Kidney (tissue), 14 donors: Measurements from ENCODE around the gene RSPO3. TPM values are rescaled to one million over a fixed set of nuclear protein-coding genes. Genes with fewer than 3 reads are reported as not detected.

Experiments used
- DNase-seq, 5 donors: peaks; one replicate each; pipeline ENCODE4 v3.0.0-alpha.2; 2013 to 2020
- FAIRE-seq: peaks from 2 replicates; lab custom pipeline; 2012; peaks lifted over from hg19 to GRCh38; lab: Jason Lieb, UNC
- H3K27ac ChIP-seq, 2 donors: one replicate each; pipeline ENCODE4 v1.7.0; 2013; ENCODE audit warnings: low read depth in 2 of 2, low read length in 2 of 2, inconsistent platforms in 1 of 2
- H3K27me3 ChIP-seq: one replicate; pipeline ENCODE4 v1.7.1; 2013; ENCODE audit warnings: low read length, inconsistent platforms; ENCODE audit not compliant: control insufficient read depth, insufficient read depth
- H3K36me3 ChIP-seq, 3 donors: one replicate each; pipeline versions ENCODE4 v1.7.0 to v1.7.1; 2013; ENCODE audit warnings: low read length in 3 of 3, control low read depth in 1 of 3, inconsistent platforms in 1 of 3; ENCODE audit not compliant: insufficient read depth in 3 of 3, control insufficient read depth in 2 of 3
- H3K4me1 ChIP-seq, 3 donors: one replicate each; pipeline versions ENCODE4 v1.7.0 to v1.7.1; 2013; ENCODE audit warnings: low read length in 3 of 3, inconsistent platforms in 1 of 3, low read depth in 1 of 3; ENCODE audit not compliant: control insufficient read depth in 2 of 3, insufficient read depth in 2 of 3
- H3K4me3 ChIP-seq, 3 donors: one replicate each; pipeline versions ENCODE4 v1.7.0 to v1.8.1; 2013; ENCODE audit warnings: low read length in 3 of 3, control low read depth in 1 of 3, inconsistent platforms in 1 of 3
- H3K9ac ChIP-seq, 3 donors: one replicate each; pipeline versions ENCODE4 v1.7.0 to v1.7.1; 2013; ENCODE audit warnings: low read length in 3 of 3, control low read depth in 1 of 3, inconsistent platforms in 1 of 3
- H3K9me3 ChIP-seq, 3 donors: one replicate each; pipeline versions ENCODE4 v1.7.0 to v1.7.1; 2013; ENCODE audit warnings: low read length in 3 of 3, control low read depth in 1 of 3, inconsistent platforms in 1 of 3; ENCODE audit not compliant: control insufficient read depth in 2 of 3, insufficient read depth in 1 of 3
- CTCF ChIP-seq: IDR thresholded peaks from 3 replicates; pipeline ENCODE4 v1.5.1; 2012; ENCODE audit warnings: mild to moderate bottlenecking, moderate library complexity, borderline replicate concordance; ENCODE audit not compliant: insufficient read depth; ENCODE audit errors: extremely low read depth
- intact Hi-C: fragments of 100-400 bp; cut with DNase I; formaldehyde crosslinking; loops from one replicate; pipeline ENCODE4 v1.11.1; 2022
- polyA plus RNA-seq: library from polyadenylated mRNA; stranded (reverse); fragments of 350-450 nt; fragmentation: Illumina TruSeq; extraction: RNeasy Lipid Tissue Mini Kit (QIAGEN cat#74804); gene quantifications from one replicate; pipeline ENCODE4 v1.2.3, GENCODE V29; 2014; ENCODE audit warnings: low read depth, low replicate concordance; ENCODE audit not compliant: insufficient read depth
- total RNA-seq: library from RNA; stranded (reverse); fragmentation: NEBNext Ultra II Directional; extraction: Animal tissue kit (Norgen Biotek cat#: 25700); gene quantifications from one replicate; pipeline ENCODE4 v1.2.1, GENCODE V29; 2021
- donor health status: control.
- donor health status: control.
- donor health status: control.
- donor health status: control.
- donor health status: control.
- donor health status: DM: yes; HTN: yes; CAD: no.
- donor health status: Normal renal cell carcinoma (clear cell type).

RSPO3 gene
- total and polyA plus RNA-seq, 2 donors from 2014 or later, result 1.2 to 8.9 TPM

- TF ChIP-seq CTCF, result no peak
Observed at GRCh38 chr6:127154509-127154908, 36.0 kb downstream of the RSPO3 start.

GRCh38 chr6:127160484-127160883, 42.0 kb downstream of the RSPO3 start:
- FAIRE-seq (no peak), DNase-seq (no peak)
- intact Hi-C loops, result no loop called here
- H3K27me3 ChIP-seq, result no peaks in the 10 kb centered on the region
- H3K9ac ChIP-seq, result no peak overlapping the region
- no peaks in the 10 kb centered on the region for H3K36me3 ChIP-seq
- H3K27ac ChIP-seq, result no peak overlapping the region
- H3K9me3 ChIP-seq, result no peaks in the 10 kb centered on the region
- no peak overlapping the region for H3K4me3 ChIP-seq
- TF ChIP-seq CTCF, result no peak
- H3K4me1 ChIP-seq, result no peaks in the 10 kb centered on the region

More at GRCh38 chr6:127154509-127154908, 36.0 kb downstream of the RSPO3 start:
- H3K9me3 ChIP-seq, result no peaks in the 10 kb centered on the region
- no peak overlapping the region for H3K4me3 ChIP-seq
- no peak for DNase-seq
- H3K27ac ChIP-seq, result no peak overlapping the region
- intact Hi-C loops, result no loop called here
- no peaks in the 10 kb centered on the region for H3K27me3 ChIP-seq
- no peak overlapping the region for H3K9ac ChIP-seq
- no peaks in the 10 kb centered on the region for H3K36me3 ChIP-seq
- H3K4me1 ChIP-seq, result no peaks in the 10 kb centered on the region
- FAIRE-seq, result no peak

GRCh38 chr6:127162836-127163235, 44.4 kb downstream of the RSPO3 start:
- no peak for DNase-seq
- H3K27me3 ChIP-seq, result no peaks in the 10 kb centered on the region
- intact Hi-C loops, result no loop called here
- no peaks in the 10 kb centered on the region for H3K36me3 ChIP-seq
- H3K9ac ChIP-seq, result no peak overlapping the region
- no peak overlapping the region for H3K27ac ChIP-seq
- no peaks in the 10 kb centered on the region for H3K9me3 ChIP-seq
- FAIRE-seq, result no peak
- H3K4me1 ChIP-seq, result no peaks in the 10 kb centered on the region
- no peak overlapping the region for H3K4me3 ChIP-seq
- no peak for TF ChIP-seq CTCF

GRCh38 chr6:127164036-127164435, 45.6 kb downstream of the RSPO3 start:
- intact Hi-C loops, result no loop called here
- TF ChIP-seq CTCF, result no peak
- FAIRE-seq, result no peak
- no peaks in the 10 kb centered on the region for H3K9me3 ChIP-seq
- no peak overlapping the region for H3K9ac ChIP-seq
- no peak overlapping the region for H3K27ac ChIP-seq
- H3K27me3 ChIP-seq, result no peaks in the 10 kb centered on the region
- H3K4me3 ChIP-seq, result no peak overlapping the region
- H3K4me1 ChIP-seq, result no peaks in the 10 kb centered on the region
- H3K36me3 ChIP-seq, result no peaks in the 10 kb centered on the region
- DNase-seq, result no peak
